Measurements from ENCODE around the gene HDX. TPM values are rescaled to one million over a fixed set of nuclear protein-coding genes. Genes with fewer than 3 reads are reported as not detected.
"Not testable (repeated sequence)": the region's sequence is repeated elsewhere in the genome, so short reads cannot be mapped to it uniquely, and the experiment has no call there.

HDX gene
- total RNA-seq, 1 donor from 2014 or later = 3.7 TPM

DNA sequence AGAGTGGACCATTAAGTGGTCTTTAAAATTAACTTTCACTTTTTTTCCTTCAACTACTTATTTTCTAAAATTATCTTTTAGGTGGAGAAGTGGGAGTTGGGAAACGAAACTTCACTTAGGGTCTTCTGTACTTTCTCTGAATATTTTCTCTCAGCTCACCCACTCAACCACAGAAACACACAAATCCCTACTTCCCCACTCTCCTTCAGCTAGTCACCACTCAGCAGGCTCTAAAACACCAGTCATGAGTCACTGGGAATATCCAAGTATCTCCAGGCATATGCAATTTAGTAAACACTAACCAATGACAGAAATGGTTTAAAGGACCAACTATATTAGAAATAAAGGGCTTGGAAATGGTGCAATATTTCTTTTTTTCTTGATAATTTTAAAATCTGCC lies 161.3 kb downstream of the HDX start:
- intact Hi-C loops (cut with micrococcal nuclease) = no loop called here

DNA sequence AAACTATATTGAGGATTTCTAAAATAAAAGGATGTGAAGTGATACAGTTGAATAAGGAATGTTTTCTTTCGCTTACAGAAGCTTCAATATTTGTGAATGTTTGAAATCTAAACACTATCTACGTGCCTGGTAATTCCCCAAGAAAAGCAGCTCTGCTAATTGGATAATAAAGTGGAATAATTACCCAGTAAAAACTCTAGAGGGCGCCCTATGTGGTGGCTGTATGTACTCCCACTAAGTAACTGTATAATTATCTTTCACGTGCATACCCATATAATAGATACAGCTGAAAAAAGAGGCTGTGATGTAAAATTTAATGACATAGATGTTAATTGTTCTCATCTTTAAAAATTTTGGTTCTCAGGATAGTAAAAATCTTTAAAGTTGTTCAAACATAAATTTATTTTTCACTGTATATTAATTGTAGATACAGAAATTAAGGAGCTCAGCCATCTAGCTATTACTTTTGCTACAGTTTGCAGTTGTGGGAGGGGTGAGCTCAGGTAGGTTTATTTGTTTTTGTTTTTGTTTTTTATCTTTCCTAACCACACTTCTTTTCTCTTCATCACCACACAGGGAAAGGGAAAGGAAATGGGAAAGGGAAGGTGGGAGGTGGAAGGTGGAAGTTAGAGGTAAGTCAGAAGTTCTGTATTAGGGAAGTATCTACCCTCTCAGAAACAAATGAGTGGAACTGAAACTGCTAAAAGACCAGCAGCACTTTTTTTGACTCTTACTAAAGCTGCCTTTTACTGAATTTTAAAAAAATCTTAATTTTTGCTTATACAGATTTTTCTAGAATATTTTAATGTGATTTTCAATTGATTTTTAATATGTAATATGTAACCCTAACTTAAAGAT lies 162.5 kb downstream of the HDX start:
- intact Hi-C loops (cut with micrococcal nuclease) = no loop called here

DNA sequence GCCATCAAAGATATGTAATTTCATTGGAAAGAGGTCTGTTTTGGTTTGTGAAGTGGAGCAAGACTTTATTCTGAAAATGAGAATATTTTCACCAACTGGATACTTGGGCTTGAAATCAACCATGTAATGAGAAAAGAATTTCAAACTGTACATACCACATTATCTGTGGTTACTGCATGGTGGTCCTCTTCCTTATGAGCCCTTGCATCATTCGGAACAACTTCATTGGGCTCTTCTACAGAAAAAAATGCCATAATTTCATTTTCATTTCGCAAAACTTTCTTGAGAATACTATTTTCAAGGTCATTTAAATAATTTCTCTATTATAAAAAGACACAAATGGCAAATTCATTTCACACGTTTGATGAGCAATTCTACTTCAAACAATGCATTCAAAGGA lies 165.6 kb downstream of the HDX start:
- intact Hi-C loops (cut with micrococcal nuclease) = no loop called here

DNA sequence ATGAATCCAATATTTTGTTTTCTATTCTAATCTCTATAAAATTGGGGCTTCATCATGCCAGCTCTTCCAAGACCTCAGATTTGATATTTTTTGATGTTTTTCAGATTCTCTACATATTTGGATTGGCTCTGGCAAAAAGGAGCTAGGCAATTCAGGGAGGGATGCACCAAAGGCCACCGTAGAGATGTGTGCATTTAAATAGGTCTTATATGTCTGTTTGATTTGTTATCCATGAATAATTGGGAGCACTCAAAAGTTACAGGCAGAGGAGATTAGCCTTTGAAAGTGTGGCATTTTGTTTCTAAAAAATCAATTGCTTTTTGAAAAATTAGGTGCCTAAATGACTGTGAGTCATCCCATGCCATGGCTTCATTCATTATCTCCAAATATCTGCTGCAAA lies 167.1 kb downstream of the HDX start:
- intact Hi-C loops (cut with micrococcal nuclease) = no loop called here

DNA sequence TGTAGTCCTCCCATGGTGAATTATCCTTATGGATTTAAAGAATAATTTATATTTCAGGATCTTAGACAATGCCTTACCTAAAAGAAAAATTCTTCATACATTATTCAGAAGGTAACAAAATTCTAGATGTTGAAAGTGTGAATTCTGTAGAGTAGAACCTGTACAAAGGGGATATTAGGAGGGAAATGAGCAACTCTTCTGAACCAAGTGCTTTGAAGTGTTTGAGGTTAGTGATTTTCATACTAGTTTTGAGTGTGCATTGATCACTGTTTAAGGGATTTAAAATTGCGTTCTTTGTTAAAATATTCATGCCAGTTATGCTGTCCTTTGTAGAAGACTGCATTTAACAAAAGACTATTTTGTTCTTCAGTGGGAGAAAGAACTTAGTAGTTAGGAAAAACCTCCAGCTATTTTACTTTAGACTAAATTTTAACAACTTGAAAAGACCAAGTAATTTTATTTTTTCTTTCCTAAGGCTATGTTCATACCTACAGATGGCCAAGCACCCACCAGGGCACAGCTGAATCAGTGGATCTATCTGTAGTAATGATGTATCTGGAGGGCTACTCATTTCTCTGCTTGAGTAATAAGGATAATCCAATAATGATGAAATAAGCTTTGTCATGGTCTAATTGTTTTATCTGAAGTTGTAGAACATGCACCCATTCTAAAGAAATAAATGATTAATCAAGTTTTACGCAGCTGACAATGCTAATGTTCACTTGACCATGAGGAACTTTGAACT lies 180.0 kb downstream of the HDX start:
- intact Hi-C loops (cut with micrococcal nuclease) = no loop called here

DNA sequence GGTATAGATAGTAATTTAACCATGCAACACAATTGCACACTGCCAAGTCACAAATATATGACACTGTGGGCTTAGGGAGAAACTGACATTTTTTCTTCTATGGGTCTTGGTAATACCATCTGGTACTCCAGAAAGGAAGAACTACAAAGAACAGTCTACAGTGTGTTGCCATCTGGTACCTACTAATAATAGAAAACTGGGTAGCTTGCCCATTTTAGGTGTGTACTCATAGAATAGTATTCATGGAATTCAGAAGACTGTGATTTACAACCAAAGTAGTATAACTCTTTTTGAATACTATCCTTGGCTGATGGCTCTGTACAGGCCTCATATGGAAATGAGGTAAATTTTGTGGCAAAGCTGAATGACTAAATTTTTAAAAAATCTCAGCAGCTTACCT lies 181.6 kb downstream of the HDX start:
- intact Hi-C loops (cut with micrococcal nuclease) = no loop called here

DNA sequence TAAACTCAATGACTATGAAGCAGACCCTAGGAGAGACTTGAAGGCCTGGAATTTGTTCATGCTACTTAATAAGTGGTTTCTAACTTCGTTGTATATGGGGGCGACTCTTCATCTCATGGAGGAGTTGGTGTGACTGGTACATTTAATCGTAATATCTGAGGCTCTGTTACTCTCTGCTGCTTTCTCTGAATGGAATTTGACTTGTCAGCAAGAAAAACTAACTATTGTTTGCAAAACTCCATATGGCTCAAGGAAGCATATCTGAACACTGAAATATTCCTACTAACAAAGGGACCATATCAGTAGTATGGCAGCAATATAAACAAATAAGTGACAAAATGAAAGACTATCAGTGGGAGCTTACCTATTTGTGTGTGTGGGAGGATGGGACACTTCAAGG lies 182.2 kb downstream of the HDX start:
- intact Hi-C loops (cut with micrococcal nuclease) = no loop called here

DNA sequence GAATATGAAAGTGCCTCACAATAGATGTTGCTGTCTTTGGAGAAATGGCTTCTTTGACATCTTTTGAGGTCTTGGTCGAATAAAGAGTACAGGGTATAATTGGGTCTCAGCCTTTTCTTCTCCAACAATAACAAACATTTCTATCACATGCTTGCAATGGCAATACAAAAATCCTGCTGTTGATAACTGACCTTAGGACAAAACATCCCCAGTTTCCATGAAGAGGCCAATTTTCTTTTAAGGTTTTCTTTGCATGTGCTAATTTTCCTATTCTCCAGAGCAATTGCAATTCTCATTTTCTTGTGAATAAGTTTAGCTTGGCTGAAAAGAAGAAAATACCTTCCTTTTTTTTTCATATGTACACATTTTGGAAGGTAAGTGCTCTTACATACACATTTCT lies 183.6 kb downstream of the HDX start:
- intact Hi-C loops (cut with micrococcal nuclease) = no loop called here

DNA sequence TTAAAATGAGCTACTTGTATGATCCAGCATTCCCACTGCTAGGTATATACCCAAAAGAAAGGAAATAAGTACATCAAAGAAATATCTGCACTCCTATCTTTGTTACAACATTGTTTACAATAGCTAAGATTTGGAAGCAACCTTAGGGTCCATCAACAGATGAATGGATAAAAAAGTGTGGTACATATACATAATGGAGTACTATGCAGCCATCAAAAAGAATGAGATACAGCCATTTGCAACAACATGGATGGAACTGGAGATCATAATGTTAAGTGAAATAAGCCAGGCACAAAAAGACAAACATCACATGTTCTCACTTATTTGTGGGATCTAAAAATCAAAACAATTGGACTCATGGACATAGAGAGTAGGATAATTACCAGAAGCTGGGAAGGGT lies 186.3 kb downstream of the HDX start:
- intact Hi-C loops (cut with micrococcal nuclease) = not testable (repeated sequence)

All from T-helper 1 cell treated with Interleukin-12 subunit alpha and Interleukin-12 subunit beta and Interleukin-4 antibody, amounts not matched to agents 30 ng/mL and 1 ng/mL, for 36 hours (primary cell).